ENCODE data around the gene HERC3. TPM values are rescaled to one million over a fixed set of nuclear protein-coding genes. Genes with fewer than 3 reads are reported as not detected.
A peak's percentile ranks its signal among the peaks of the same experiment; 100 is the strongest.

Gene HERC3
- total and polyA plus RNA-seq, 2 donors (not counting 1 experiment from before 2014, with no cell fraction given), result 24.0 to 78.1 TPM

- Histone ChIP-seq H3K79me2 (ENCODE audit: control insufficient read depth, insufficient read depth, low read length) (peaks cover 57% of the 10 kb centered on the region), H3K4me2 (replicated peaks; ENCODE audit: low read depth, low read length, poor library complexity, severe bottlenecking) (peak overlapping the region; percentile 31), H3K36me3 (replicated peaks in 1 of 2; ENCODE audit: control extremely low read depth in 1 of 2, control insufficient read depth in 1 of 2, extremely low read depth in 1 of 2, insufficient read depth in 2 of 2, low read length in 1 of 2) (peaks cover 0 to 16% of the 10 kb centered on the region in 2 experiments), H3K4me3 (ENCODE audit: control extremely low read depth in 1 of 5, extremely low read depth in 1 of 5, insufficient read depth in 1 of 5, low read depth in 2 of 5, low read length in 4 of 5) (no peak overlapping the region), H3K9ac (ENCODE audit: low read length) (peak overlapping the region; percentile 12), H4K20me1 (ENCODE audit: control insufficient read depth, insufficient read depth, low read length, poor library complexity, severe bottlenecking) (peaks cover 62% of the 10 kb centered on the region), H3K27ac (ENCODE audit: low read length in 2 of 2) (no peak overlapping the region), H3K9me3 (ENCODE audit: control extremely low read depth in 1 of 3, control insufficient read depth in 2 of 3, insufficient read depth in 1 of 3, low read length in 2 of 3) (peaks cover 0 to 8% (median 4%) of the 10 kb centered on the region in 3 donors), H3K4me1 (ENCODE audit: control insufficient read depth in 2 of 2, insufficient read depth in 2 of 2, low read length in 2 of 2) (peaks cover 22 to 24% of the 10 kb centered on the region in 2 donors), H3K27me3 (replicated peaks in 1 of 4; ENCODE audit: control extremely low read depth in 1 of 4, control insufficient read depth in 3 of 4, insufficient read depth in 4 of 4, low read length in 3 of 4) (no peaks in the 10 kb centered on the region), H2AFZ (ENCODE audit: insufficient read depth, low read depth, low read length, poor library complexity, severe bottlenecking) (no peak overlapping the region)
- TF ChIP-seq CTCF (IDR thresholded peaks at IDR 0.05) (no peak), EZH2 (IDR thresholded peaks at IDR 0.05; ENCODE audit: borderline replicate concordance, insufficient read depth, low read depth, low read length, poor library complexity, severe bottlenecking) (no peak)
- CTCF ChIA-PET, result no interaction called here
- intact Hi-C loops (cut with micrococcal nuclease), result no loop called here
- no peaks in the 10 kb centered on the region for H3K27me3 Mint-ChIP-seq
- no peak for DNase-seq
- no peak for ATAC-seq (ENCODE audit: low read depth)
- POLR2A ChIA-PET, result no interaction called here
- WGBS (ENCODE audit: insufficient coverage), result no CpG with 5 or more reads among the region's 3 CpGs
- peak overlapping the region; percentile 34 for H3K27ac Mint-ChIP-seq
- peak overlapping the region; percentile 51 for H3K4me3 Mint-ChIP-seq
- peaks cover 49% of the 10 kb centered on the region for H3K4me1 Mint-ChIP-seq
- peaks cover 9% of the 10 kb centered on the region for H3K9me3 Mint-ChIP-seq (ENCODE audit: insufficient read depth)
These were observed 26.7 kb downstream of the HERC3 start for GRCh38 chr4:88618782-88619485.

- no peak overlapping the region for H3K9ac ChIP-seq (ENCODE audit: low read length)
- peaks cover 22 to 24% of the 10 kb centered on the region in 2 donors for H3K4me1 ChIP-seq (ENCODE audit: control insufficient read depth in 2 of 2, insufficient read depth in 2 of 2, low read length in 2 of 2)
- POLR2A ChIA-PET, result no interaction called here
- Mint-ChIP-seq H3K4me3 (no peak overlapping the region), H3K4me1 (peaks cover 47% of the 10 kb centered on the region), H3K9me3 (ENCODE audit: insufficient read depth) (peaks cover 18% of the 10 kb centered on the region), H3K27me3 (no peaks in the 10 kb centered on the region), H3K27ac (no peak overlapping the region)
- intact Hi-C loops (cut with micrococcal nuclease), result no loop called here
- CTCF ChIA-PET, result no interaction called here
- H3K4me3 ChIP-seq (ENCODE audit: control extremely low read depth in 1 of 5, extremely low read depth in 1 of 5, insufficient read depth in 1 of 5, low read depth in 2 of 5, low read length in 4 of 5), result no peak overlapping the region
- ATAC-seq (ENCODE audit: low read depth) (no peak), DNase-seq (no peak)
- peaks cover 3 to 11% (median 8%) of the 10 kb centered on the region in 3 donors for H3K9me3 ChIP-seq (ENCODE audit: control extremely low read depth in 1 of 3, control insufficient read depth in 2 of 3, insufficient read depth in 1 of 3, low read length in 2 of 3)
- no peak overlapping the region for H3K27ac ChIP-seq (ENCODE audit: low read length in 2 of 2)
- no CpG with 5 or more reads among the region's 1 CpG for WGBS (ENCODE audit: insufficient coverage)
- peaks cover 0 to 16% of the 10 kb centered on the region in 2 experiments for H3K36me3 ChIP-seq (replicated peaks in 1 of 2; ENCODE audit: control extremely low read depth in 1 of 2, control insufficient read depth in 1 of 2, extremely low read depth in 1 of 2, insufficient read depth in 2 of 2, low read length in 1 of 2)
- H3K79me2 ChIP-seq (ENCODE audit: control insufficient read depth, insufficient read depth, low read length), result peaks cover 54% of the 10 kb centered on the region
- no peaks in the 10 kb centered on the region for H3K27me3 ChIP-seq (replicated peaks in 1 of 4; ENCODE audit: control extremely low read depth in 1 of 4, control insufficient read depth in 3 of 4, insufficient read depth in 4 of 4, low read length in 3 of 4)
- no peak for TF ChIP-seq EZH2 (IDR thresholded peaks at IDR 0.05; ENCODE audit: borderline replicate concordance, insufficient read depth, low read depth, low read length, poor library complexity, severe bottlenecking)
- TF ChIP-seq CTCF (IDR thresholded peaks at IDR 0.05), result no peak
- no peak overlapping the region for H2AFZ ChIP-seq (ENCODE audit: insufficient read depth, low read depth, low read length, poor library complexity, severe bottlenecking)
- peaks cover 56% of the 10 kb centered on the region for H4K20me1 ChIP-seq (ENCODE audit: control insufficient read depth, insufficient read depth, low read length, poor library complexity, severe bottlenecking)
- H3K4me2 ChIP-seq (replicated peaks; ENCODE audit: low read depth, low read length, poor library complexity, severe bottlenecking), result no peak overlapping the region
These were observed 27.7 kb downstream of the HERC3 start for GRCh38 chr4:88619971-88620370.
